Endometrium (tissue), 2 donors: ENCODE data around the gene RAPGEF5.

Experiments
- FAIRE-seq: peaks from 2 replicates; lab custom pipeline; 2012; peaks lifted over from hg19 to GRCh38; lab: Jason Lieb, UNC
- donor health status: control.
- donor health status: control.

RAPGEF5 gene

DNA sequence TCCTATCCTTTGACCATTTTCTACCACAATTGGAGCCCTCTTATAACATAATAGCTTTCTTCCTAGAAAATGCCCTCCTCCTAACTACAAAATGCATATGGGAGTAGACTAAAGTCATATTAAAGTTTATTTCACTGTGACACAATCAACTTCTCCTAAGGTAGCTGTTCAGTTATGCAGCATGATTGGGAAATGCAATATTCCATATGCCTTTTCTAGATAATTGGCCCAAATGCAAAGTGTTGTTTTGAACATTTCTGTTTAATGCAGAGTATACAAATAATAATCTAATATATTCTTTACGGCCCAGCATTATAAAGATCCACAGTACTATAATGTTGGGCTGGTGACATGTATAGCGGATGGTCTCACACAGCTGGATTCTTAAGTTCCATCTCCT, 205.1 kb downstream of the RAPGEF5 start:
- FAIRE-seq = no peak

DNA sequence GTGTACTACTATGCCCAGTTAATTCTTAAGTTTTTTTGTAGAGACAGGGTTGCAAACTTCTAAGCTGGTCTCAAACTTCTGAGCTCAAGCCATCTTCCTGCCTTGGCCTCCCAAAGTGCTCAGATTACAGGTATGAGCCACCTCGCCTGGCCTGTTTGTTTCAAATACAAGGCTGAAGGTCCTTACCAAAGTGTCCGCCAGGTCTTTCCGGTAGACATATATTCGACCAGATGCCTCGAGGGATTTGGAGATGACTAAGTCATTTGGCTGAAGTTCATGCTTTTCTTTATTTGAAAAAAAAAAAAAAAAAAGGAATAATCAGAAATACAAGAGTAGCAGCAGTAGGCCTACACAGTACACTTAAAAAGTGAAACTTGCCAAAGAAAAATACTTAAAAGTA, 206.7 kb downstream of the RAPGEF5 start:
- FAIRE-seq = no peak

- no peak for FAIRE-seq
Observed at GRCh38 chr7:22147868-22148267, 209.1 kb downstream of the RAPGEF5 start.

DNA sequence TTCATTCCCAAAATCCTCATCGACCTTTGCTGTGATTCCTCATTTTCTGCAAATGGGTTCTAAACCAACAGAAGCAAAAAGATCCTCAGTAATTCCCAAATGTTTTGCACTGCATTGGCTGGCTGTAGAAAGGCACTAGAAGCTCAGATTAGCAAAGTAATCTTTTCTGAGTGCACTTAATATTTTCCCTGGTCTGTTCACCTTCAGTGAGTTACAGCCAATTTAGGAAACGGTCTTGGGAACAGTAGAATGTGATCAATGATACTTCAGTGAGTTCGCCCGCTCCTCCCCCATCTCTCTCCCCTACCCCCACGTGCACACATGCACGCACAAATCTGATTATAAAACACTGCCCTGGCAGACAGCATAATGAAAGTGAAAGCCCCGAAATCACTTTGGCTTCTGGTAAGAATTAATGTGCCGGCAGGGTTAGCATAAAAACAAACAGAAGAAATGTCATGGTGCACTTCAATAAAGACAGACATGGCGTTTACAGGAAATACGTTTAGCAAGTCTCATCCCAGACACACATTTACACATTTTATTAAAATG, 209.9 kb downstream of the RAPGEF5 start:
- no peak for FAIRE-seq

- no peak for FAIRE-seq
Observed at GRCh38 chr7:22144950-22145349, 212.0 kb downstream of the RAPGEF5 start.

- no peak for FAIRE-seq
Observed at GRCh38 chr7:22143491-22143890, 213.5 kb downstream of the RAPGEF5 start.

DNA sequence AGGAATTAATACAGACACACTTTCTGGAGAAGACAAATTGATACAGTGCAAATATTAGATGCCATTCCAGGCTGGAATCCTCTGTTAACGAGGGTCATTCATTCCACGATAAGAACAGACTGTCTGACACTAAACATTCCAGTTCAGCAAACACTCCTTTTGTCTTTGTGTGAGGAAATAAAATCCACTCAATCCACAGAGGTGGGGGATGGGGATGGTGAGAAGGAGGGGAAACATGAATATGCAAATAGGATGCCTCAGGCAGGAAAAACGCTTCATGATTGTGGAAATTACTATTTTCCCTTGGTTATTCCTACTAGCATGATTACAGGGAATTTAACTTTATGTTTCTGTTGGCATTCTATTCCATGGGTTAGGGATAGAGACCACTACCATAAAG, 214.4 kb downstream of the RAPGEF5 start:
- FAIRE-seq = no peak

DNA sequence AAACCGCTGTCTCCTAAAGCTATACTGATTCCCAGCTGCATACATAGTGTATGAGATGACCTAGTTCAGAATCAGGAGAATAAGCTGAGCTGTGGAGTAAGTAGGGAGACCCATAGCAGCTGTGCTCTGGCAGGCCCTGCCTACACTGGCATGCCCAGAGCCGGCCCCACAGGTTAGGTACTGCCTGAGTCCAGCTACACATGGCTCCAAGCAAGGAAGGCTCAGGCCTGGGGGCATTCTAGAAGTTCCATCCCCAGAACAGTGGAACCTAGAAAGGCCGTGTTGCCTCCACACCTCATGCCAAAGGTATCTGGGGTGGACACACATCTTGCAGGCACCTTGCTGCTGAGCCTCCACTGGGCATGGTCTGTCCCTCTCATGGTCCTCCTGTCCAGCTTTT, 215.6 kb downstream of the RAPGEF5 start:
- no peak for FAIRE-seq

GRCh38 chr7:22140578-22140977, 216.4 kb downstream of the RAPGEF5 start:
- no peak for FAIRE-seq

GRCh38 chr7:22138886-22139285, 218.1 kb downstream of the RAPGEF5 start:
- no peak for FAIRE-seq

DNA sequence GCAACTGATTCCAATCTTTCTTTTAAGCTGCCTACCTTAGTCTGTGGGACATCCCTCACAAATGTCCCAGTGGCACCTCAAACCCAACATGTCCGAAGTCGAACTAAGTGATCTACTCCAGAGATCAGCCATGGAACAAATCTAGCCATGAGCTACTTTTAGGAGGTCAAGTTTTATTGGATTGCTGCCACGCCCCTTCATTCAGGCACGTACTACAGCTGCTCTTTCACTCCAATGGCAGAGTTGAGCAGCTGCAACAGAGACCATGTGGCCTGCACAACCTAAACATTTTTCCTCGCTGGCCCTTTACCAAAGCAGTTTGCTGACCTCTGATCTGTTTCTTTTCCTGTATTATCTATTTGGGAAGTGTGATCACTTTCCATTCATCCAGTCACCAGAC, 218.8 kb downstream of the RAPGEF5 start:
- no peak for FAIRE-seq

GRCh38 chr7:22137466-22137865, 219.5 kb downstream of the RAPGEF5 start:
- no peak for FAIRE-seq

- no peak for FAIRE-seq
Observed at GRCh38 chr7:22137026-22137425, 219.9 kb downstream of the RAPGEF5 start.

DNA sequence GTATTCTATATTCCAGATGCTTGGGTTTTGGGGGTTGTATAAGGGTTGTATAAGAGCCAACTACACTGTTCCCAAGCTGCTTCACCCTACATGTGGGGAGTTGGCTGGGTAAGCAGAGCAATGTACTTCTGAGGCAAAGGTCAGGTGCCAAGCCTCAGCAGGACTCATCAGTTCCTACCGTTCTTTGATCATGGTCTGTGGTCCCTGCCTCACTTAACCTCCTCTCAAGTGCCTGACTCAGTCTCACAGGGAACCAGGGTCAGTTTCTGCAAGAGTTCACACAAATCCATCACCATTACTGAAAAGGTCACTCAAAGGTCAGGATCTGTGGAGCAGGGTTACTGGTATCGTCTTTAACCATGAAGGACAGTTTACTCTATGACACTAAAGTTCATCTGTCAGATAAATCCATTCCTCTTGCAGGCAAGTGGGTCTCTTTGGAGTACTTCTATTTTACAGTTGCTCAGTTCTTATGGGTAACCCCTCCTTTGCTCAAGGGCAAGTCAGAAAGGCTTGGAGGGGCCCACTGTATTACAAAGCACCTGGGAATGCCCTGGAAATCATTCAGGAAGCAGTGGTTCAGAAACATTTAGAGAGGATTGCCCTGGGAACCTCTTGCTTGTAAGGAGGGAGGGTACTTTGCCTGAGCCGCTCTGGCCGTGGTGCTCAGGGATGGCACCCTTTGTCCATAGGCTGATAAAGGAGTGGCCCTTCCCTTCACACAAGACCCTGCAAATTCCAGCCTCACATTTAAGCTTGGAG, 227.0 kb downstream of the RAPGEF5 start:
- FAIRE-seq = no peak

GRCh38 chr7:22129166-22129565, 227.8 kb downstream of the RAPGEF5 start:
- no peak for FAIRE-seq

DNA sequence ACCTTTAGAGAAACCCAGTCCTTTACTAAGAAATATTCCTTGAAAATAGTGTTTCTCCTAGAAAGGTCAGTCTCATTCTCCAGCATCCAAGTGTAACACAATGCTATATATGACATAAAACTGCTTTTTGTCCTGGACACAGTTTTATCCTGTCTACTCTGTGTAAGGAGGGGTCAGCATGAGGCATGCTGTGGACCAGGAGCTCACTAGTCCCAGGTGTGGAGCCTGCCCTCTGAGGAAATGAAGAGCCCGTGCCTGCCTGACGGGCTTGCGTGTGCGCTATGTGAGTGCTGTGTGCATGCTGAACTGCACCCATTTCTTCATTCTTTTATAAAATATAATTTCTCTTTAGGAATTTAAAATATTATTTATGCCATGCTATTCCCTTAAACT, 228.4 kb downstream of the RAPGEF5 start:
- no peak for FAIRE-seq

DNA sequence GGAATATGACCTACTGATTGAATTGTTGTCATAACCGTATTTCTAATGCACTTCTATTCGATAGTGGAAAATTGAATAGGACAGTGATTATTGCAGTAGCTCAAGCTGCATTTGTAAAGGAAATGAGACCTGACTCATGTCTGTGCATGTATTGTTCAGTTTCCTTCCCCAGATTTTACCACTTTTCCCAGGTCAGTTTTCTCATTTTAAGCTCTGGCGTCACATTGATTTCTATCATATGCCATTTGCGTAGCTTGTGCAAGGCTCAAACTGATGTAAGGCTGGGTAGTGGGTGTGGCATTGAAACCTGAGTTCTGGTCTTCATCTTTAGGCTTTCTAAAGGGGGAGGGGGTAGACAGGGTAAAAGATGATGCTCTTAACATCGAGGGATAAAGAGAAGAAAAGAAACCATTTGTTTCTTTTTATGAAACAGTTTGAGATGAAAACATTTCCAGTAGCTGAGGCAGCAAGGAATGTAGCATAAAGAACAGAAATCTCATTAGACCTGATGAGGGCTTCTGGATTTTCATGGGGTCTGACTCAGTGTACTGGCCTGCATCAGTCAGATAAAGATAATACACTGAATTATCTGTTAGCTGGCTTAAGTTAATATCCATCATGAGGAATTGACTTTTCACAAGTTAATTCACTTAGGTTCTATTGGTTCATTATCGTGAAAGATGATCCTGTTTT, 229.0 kb downstream of the RAPGEF5 start:
- FAIRE-seq = no peak

DNA sequence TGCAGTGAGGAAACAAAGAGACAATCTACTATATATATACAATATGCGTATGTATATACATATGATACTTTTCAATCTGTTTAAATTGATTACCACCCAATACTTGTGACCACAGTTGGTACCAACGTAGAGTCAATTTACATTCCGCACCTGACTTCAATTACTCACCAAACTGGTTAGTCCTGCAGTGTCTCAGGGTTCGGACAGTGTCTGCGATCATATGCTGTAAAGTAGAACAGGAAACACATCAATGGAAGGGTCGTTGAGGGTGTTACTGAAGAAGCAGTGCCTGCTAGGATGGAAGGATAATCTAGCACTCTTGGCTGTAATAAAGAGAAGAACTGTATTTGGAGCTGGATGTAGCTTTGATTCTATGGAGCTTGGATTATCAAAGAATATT, 231.5 kb downstream of the RAPGEF5 start:
- FAIRE-seq = no peak

DNA sequence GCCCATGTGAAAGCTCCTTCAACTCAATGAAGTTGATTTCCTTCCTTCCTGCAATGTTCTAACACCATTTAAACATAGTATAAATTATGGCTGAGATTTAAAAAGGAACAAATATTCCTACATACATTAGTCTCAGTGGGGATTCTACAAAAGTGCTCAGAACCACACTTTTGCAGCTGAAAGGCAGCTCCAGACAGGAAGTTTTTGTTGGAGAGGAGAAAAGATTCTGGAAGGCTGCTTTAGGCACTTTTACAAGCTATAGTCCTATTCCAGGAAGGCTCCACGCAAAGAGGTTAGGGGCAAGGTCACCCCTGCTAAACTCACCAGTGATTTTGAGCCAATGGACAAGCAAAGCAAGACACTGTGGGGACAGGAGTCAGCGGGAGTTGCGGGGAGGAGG, 232.0 kb downstream of the RAPGEF5 start:
- no peak for FAIRE-seq

DNA sequence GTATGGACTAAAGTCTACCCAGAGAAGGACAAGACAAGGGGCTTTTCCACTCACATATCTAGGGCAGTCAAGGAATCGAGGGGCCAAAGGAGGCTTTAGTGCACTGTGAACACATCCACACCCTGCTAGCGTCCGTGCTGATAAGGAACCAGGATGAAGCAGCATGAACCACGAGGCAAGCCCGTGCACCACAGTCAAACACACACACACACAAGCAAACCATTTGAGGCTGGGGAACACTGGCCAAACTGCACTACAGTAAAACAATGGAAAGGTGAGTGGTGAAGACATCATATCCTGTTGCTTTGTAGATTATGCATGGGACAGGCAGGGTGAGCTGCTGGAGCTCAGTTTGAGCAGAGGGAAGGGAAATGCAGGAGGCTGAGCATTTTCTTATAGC, 233.8 kb downstream of the RAPGEF5 start:
- no peak for FAIRE-seq

DNA sequence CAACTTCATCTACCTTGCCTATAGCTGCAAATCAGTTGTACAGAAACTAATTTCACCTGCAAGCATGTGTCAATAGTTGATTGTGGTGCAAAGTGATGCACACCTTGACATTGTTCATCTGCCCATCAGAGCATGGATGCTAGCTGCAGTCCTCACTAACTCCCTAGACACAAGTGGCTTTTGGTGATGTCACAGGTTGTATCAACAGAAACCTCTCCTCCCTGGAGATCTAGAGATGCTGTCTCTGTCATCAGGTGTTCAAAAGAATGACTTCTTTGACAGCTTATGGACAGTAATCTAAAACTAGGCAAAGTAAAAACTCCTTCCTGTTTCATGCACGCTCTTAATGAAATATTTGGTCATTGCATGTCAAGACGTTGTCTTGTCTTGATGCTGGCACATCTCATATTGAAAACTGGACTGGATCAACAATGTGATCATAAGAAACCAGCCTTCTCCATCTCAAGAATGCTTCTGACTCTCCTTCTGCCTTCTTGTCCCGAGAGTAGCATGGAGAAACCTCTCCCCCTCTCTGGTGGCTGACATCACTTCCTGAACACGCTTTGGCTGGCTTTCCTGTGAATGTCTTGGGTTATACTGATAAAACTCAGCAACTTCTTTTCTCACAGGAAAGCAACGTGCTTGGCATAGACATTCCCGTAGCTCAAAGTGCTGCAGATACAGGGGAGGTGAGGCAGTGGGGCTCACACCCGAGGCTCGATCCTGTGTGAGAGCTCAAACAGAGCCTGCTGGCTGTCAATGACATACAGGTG, 235.1 kb downstream of the RAPGEF5 start:
- no peak for FAIRE-seq

DNA sequence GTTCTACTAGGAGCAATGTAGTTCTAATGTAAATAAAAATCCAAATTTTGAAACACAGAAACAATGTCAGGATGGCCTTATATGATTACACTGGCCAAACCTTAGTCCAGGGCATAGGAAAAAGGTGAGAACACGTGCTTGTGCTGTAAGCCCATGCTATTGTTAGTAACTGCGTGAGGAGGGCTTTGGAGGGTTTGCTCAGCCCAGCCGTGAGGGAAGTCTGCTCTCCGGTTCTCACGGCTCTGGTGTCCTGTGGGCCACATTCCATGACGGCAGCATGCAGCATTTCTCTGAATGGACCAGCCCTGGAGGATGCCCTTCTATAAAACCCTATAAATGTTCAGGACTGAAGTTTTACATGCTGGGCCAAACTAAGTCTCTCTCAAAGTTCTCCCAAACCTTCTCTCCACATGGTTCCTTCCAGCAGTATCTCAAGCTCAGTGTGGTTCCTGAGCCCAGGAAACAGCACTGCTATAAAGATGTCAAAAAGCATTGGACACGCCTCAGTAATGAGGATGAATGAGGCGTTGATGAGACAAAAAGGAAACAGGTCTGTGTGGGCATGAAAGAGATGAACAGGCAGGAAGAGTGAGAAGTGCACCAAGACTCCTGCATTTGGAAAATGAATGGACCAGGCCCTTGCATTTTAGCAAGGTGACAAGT, 236.4 kb downstream of the RAPGEF5 start:
- FAIRE-seq = no peak
